Dedifferentiated amniotic fluid mesenchymal stem cell (primary cell): ENCODE data around the gene E2F7.
A peak's percentile ranks its signal among the peaks of the same experiment; 100 is the strongest.

Experiments
- DNase-seq: peaks from one replicate; pipeline ENCODE4 v3.0.0-alpha.2; 2016; ENCODE audit errors: extremely low spot score

E2F7 gene

DNA sequence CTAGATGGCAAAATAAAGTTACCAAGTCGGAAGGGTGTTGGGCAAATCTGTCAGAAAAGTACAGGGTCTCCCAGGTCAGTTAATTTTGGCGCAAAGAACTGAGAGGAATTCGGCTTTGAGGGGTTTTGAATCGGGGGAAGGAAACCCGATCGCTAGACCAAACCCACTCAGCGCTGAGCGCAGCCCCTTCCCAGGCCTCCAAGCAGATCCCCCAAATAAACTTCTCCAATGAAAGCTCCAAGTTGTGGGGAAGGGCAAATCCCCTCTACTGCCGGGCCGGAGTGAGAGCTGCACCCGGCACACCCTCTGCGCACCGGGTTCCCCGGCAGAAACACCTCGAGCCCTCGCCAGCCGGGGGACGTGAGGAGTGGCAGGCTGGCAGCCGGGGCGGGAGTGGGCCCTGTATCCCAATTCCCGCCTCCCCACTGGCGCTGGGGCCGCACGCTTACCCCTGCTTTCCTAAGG is 441 bp downstream of the E2F7 start:
- no peak for DNase-seq

DNA sequence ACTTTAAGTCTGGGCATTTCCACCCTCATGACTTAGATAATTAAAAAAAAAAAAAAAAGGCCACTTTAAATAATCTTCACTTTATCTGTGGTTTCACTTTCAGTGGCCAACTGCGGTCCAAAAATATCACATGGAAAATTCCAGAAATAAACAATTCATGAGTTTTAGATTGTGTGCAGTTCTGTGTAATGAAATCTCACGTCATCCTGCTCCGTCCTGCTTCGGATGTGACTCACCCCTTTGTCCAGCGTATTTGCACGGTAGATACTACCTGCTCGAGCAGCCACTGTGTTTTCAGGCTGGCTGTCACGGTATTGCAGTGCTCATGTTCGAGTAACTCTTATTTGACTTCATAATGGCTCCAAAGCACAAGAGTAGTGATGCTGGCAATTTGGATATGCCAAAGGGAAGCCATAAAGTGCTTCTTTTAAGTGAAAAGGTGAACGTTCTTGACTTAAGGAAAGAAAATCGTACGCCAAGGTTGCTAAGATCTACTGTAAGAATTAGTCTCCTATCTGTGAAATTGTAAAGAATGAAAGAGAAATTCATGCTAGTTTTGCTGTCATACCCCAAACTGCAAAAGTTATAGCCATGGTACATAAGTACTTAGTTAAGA is 2.4 kb downstream of the E2F7 start:
- no peak for DNase-seq

DNA sequence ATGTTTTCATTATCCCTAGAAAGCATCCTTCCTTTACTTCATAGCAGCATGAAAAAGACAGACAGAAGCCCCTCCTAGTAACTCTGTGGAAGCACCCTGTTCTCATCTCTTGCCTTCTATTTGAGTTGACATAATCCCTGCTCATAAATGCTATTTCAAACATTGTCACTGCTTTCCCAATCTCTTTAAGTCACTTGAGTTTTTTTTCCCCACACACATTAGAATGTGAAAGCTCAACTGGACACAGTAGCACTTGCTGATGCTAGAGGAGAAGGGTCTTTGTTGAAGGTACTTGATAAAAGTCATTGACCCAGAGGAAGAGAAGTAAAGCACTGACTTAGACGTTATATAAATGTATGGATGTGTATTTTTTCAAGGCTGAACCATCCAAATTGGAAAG is 3.0 kb downstream of the E2F7 start:
- DNase-seq, result no peak

DNA sequence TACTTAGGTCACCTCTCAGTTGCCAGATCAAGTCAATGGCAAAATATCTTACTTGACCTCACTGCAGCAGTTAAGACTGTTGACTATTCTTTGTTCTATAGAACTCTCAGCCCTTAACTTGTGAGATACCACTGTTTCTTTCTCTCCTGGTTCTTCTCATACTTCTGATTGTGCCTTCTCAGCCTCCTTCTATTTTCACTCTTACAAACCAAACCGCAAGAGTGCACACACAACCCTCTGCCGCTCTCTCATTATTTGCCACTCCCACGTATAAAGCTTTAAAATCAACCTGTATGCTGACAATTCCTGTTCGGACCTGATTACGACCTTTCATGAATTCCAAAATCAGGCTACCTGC is 4.5 kb downstream of the E2F7 start:
- DNase-seq, result no peak

DNA sequence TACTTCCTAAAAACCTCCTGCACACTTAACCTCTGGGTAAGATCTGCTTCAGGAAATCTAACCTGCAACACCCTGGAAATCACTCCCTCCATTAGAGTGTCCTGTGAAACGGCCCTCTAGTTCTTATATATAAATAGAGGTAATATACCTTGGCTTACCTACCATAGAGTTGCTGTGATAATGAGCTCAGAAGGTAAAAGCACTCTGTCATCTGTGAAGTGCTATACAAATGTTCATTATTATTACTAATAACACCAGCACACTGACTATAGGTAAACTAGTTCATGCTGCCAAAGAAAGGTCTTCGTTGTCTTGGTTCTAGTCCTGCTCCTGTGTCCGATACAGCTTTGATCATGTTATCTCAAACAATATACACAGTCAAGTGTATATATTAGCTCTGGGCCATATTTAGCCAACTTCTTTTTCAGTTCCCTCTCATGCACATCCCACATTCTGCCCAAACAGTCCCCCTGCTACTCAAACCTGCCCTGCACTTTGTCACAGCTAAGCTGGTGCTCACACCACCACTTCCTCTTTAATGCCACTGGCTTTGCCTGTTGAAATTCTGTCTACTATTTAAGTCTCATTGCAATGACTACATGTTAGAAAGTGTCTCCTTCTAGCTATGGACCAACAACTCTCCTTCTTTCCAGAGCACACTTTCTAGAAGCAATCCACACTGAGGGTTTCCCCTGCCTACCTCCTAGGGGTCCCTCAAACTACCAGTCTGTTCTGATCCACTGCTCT is 5.1 kb downstream of the E2F7 start:
- DNase-seq, result no peak

DNA sequence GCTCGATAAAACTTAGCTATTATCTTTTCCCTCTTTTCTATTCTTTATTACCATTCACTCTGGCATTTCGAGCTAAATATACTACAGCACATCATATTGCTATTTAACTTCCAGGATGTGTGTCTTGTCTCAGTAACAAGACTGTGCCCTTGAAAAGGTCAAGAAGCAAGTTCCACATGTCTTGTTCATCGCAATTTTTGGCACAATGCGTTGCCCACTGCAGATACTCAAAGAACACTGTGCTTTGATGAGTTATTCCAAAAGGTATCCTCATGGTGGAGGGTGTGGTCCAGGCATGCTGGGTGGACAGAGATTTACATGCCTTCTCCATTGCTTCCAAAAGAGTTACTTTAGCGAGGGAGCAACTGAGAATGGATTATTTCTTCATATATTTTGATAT is 6.6 kb downstream of the E2F7 start:
- DNase-seq, result no peak

DNA sequence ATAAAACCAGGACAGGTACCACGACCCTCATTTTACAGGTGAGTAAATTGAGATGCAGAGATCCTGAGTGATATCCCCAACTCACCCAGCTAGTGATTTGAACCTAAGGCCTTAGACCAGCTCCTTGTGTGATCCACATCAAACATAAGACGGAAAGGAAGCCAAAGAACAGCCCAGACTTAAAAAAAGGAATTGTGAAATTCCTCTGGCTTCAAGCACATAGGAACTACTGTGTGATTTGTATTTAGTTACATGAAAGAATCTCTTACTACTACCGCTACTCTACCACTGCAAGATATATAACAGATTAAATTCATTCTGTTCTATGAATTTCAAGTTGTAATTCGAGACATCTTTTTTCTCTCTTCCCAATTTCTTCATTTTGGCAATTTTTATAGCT is 10.5 kb downstream of the E2F7 start:
- DNase-seq, result no peak

DNA sequence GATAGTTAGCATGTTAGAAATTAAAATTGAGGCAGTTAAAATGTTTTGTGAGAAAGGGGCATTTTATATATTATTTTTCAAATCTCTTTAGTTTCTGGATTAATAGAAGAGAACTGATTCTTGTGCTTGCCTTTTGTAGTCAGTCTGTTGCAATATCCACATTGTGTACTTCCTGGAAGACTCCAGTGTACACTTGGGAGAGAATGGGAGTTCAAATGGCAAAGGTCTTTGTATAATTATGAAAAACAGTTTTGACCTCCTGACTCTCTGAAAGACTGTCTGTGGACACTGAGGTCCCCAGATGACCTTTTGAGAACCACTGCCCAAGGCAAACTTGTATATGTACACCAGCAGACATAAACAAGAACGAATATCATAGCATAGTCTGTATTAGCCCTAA is 12.1 kb downstream of the E2F7 start:
- DNase-seq, result no peak

DNA sequence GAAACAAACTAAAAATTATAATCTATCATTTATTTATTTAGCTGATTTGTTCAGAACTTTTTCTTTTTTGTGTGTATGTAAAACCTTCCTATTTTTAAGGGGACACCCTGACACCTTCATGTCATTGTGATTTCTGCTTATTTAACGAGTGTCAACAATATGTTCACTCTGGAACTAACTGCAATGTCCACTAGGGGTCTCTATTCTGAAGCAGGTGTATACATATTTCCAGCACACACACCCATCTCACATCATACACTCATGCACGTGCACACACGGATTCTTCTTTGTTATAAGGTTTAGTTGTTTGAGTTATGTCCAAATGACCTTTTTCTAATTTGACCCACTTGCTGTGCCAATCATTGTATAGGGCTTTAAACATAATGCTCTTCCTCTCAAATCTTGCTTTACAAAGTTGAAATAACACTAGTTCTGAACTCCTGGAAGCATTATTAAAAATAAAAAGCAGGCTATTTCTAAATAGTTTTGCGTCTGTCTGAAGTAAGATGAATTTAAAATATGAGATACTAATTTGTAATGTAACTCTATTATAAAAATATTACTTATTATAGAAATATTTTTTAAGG is 15.5 kb downstream of the E2F7 start:
- peak; percentile 47 for DNase-seq

DNA sequence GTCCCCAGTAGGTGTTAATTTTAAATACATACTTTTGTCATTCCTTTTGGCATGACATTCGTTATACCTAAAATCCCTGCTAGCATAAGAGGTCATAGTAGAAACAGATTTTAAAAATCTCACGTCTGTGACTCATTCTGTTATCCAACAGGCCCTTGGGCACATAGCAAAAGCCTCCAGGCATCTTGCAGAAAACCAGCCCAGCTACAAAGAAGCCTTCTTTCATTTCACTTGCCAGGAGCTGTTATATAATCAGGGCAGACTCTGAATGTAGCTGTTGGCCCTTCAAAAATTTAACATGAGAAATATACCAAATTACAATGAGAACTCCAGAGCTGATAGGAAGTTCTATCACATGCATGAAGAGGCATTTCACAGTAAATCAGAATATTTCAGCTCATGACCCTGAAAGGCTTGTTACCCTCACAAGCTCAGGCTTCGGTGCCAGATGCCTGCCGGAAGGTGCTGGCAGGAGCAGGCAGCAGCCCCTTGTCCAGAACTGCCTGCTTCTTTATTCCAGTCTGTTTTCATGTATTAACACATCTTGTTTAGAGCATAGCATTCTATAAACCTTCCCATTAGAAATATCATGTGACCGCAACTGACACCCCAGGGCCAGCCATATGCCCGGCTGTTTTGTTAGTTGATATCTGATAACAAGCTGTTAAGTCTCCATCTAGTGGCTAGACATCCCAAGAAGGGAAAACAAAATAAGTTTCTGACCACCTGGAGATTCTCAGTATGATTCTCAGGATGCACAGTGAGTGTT is 17.8 kb downstream of the E2F7 start:
- no peak for DNase-seq

DNA sequence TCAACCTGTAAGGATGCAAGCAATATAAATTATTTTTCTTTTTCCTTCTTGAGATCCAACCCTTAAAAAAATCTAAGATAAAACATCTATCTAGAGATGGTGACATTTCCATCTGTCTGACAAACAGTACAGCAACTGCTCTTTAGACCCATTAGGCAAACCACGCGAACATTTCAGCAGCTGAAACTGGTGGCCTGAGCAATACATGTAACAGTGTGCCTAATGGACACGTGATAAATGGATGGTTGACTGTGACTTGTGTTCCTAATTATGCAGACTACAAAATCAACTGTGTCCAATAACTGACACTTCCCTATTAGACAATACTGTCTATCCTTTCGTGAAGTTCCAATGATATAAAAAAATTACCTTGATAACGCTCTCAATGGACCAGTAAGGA is 18.9 kb downstream of the E2F7 start:
- no peak for DNase-seq

DNA sequence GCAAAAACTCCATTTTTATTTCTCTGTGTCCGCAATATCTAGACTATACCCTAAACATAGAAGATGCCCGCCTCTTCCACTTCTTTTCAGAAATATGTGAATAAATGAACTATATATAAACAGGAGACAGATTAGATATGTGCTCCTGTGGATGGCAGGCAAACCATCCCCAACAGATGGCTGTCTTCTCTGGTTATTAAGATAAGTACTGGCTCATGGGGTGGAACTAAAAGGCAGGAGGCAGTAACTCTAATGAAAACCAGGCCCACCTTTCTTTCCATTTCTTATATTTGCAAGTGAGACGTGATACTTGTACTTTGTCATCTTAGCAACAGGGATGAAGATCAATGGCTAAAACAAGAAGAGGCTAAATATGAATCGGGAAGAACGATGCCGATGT is 20.2 kb downstream of the E2F7 start:
- no peak for DNase-seq

DNA sequence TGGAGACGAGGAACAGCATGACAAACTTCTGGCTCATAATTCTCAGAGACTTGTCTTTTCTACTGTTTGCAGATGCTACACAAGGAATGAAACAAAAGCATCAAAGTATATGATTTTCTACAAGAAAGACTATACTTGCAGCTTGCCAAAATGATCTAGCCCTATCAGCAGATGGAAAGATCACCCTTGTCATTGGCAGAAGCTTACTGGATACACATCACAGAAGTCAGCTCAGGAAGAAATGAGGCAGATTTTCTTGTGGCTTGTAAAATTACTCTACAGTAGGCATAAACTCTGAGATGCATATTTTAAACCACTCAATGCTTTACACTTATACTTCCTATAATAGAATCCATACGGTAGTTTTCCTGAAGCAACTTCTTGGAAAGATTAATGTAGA is 20.6 kb downstream of the E2F7 start:
- DNase-seq, result no peak

DNA sequence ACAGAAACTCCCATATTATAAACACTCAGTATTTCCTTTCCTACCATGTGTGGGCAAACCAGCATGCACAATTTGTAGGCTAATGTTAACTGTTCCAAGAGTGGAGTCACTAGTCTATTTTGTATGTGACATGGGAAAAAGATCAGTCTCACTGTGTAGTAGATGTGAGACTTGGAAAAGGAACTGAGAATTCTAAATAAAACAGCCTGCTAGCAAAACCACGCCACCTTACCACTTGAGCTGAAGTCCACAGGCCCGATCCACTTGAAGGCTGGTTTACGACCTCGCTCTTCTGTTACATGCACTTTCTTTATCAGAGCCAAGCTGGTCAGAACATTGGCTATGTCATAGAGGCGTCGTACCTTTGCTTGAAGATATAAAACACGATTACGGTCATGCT is 22.5 kb downstream of the E2F7 start:
- no peak for DNase-seq

DNA sequence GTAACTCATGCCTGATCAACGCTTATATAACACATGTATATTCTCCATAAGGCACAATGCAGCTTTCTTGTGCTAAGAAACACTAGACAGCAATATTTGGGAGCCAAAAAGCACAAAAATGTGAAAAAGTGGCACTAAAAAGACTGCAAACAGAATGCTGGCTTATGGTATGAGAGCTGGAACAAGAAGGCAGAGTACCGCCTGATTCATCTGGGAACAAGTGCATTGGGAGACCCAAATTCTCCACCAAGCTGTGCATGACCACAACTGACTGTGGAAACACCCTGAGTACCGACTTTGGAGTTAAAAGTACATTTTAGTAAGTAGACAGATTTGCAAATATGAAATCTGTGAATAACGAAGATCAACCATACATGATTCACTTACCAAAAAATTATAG is 25.1 kb downstream of the E2F7 start:
- DNase-seq, result no peak

DNA sequence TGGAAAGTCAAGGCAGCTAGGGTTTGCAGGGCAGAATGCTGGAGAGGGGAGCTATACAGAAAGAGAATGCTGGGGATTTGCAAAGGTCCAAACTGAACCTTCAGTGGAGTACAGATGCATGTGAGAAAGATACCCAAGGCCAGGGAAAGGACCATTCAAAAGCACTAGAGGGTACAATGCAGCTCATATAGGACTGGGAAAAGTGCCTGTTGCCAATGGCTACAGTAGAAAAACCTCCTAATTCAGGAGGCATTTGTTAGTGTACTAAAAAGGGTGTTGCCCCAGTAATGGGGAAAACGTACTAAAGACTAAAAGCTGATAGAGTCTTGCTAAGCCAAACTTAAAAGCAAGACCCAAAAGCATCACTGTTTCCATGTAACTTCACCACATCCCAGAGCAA is 30.1 kb downstream of the E2F7 start:
- DNase-seq, result no peak

DNA sequence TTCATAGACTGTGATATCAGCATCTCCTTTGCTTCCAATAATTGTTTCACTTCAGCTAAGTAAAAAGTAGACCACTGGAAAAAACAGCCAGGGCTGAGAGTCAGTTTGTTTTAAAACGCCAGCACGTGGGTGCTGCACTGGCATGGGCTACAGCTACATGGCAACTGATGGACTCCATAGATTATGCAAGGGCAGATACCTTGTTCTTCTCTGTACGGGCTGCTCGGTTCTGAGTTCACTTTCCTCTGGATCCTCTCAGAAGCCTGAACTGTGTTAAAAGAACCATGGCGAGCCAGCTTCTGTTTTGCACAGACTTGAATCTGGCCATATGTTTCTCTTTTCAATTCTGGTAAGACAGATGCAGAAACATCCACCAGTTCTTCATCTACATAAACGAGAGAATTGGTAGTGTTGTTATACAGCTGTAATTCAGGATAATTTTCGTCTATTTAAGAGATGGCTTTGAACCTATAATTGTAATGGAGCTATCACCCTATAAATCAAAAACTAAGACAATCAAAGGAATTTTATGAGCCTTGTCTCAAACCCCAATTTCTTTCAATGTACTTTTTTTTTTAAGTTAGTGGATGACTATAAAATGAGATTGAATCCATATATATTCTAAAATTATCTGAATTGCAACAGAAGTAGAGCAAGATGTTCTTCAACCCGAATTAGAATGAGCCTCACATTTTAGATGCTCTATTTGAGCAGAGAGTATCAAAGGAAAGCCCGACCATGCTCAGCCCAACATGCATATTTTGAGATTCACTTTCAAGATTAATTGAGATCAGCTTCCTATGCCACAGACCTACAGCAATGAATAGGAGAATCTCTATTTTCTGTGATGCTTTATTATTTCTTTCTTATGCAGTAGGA is 31.5 kb downstream of the E2F7 start:
- no peak for DNase-seq

DNA sequence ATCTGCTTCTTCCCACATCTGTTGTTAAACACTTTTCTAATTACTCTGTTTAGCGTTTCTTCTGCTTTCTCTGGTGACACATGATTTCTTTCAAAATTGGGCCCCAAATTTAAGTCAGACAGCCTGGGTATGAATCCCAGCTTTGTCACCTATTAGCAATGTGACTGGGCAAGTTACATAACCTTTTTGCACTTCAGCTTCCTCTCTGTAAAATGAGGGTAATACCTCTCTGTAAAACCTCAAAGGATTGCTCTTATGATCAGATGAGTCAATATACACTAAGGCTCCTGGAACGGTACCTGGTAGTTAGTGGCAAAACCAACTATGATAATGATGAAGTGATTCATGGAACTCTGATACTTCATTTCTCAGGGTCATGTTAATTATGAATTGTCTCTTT is 33.0 kb downstream of the E2F7 start:
- DNase-seq, result no peak

DNA sequence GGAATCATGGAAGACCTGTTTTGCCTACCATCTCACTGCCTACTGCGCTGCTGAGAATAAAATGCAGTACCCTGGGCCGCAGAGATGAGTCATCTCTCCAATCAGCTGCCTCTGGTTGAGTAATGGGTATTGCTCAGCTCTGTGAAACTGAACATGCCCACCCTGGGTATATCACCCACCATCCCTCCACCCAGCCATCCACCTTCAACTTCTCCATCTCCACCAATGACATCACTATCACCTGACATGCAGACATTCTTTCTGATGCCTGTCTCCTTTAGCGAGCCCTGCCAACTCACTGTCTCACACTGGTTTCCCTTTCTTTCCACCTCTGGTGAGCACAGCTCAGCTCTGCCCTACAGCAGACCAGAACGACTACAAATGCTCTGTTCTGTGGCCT is 33.6 kb downstream of the E2F7 start:
- no peak for DNase-seq

DNA sequence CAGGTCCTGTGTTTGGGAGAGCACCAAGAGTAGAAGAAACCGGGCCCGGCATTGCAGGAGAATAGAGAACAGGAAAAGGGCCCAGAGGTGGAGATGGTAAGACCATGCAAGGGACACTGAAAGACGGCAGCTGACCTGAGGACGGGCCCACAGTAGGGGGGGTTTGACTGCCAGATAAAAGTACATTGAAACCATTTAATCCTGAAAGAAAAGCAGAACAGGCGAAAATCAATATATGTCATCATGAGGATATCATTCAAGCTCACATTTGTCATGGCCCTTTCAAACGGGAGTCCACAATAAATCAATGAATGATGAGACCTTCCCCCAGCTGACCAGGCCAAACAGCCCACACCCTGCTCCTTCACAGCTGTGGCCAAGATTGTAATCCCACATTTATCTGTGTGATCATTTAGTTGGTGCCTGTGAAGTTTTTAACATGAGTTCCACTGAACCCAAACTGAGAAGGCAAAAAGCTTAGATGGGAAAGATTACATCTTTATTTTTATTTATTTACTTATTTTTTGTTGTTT is 39.5 kb downstream of the E2F7 start:
- DNase-seq, result no peak

DNA sequence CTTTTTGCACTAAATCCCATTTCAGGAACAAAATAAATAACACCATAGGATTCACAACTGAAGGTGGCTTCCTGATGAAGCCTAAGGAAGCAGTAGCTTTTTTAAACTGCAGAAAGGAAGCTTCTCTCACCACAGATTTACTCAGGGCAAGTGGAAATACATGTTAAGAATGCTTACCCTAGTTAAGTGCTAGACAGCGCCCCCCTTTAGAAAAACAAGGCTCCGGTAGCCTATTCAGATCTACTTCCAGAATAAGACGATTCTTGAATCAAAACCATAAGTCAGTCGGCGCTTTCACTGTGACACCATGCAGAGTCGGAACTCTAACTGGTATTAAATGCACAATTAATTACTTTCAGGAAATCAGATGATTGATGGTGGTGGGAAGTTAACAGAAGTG is 41.9 kb downstream of the E2F7 start:
- DNase-seq, result no peak

DNA sequence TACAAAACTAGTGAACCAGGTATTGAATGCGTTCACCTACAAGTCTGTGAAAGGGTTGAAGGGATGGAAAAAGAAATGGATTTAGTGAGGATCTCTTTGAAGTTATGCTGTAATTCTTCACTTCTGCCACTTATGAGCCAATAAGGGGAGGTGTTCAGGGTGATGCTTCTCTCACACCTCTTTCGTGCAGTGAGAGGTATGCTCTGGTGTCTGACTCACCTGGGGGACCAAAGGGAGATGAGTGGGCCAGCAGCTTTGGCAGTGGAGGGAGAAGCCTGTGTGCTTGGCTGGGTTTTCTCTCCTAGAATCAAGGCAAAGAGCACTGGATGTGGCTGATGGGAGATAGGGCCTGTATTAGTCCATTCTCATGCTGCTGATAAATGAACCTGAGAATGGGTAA is 45.4 kb downstream of the E2F7 start:
- DNase-seq, result no peak
